Transverse colon (tissue), 4 donors: ENCODE data around the gene USP34. TPM values are rescaled to one million over a fixed set of nuclear protein-coding genes. Genes with fewer than 3 reads are reported as not detected.

ENCODE experiments used
- DNase-seq: peaks from one replicate; pipeline ENCODE4 v3.0.0-alpha.2; 2019
- H3K27ac ChIP-seq, 4 donors: fragments of 200-600 bp; sonication (generic); 2 replicates each; pipeline ENCODE4 v1.5.1; 2016 to 2018; ENCODE audit warnings: inconsistent platforms in 4 of 4
- H3K27me3 ChIP-seq: fragments of 200-600 bp; sonication (generic); 2 replicates; pipeline ENCODE4 v1.5.1; 2017; ENCODE audit warnings: inconsistent platforms
- H3K36me3 ChIP-seq, 4 donors: fragments of 200-600 bp; sonication (generic); 2 replicates each; pipeline ENCODE4 v1.5.1; 2017 to 2019; ENCODE audit warnings: inconsistent platforms in 4 of 4
- H3K4me1 ChIP-seq, 4 donors: fragments of 200-600 bp; sonication (generic); 2 replicates each; pipeline ENCODE4 v1.5.1; 2017 to 2020; ENCODE audit warnings: inconsistent platforms in 4 of 4
- H3K4me3 ChIP-seq, 4 donors: fragments of 200-600 bp; sonication (generic); 1 replicate in 1 of 4; 2 replicates in 3 of 4; pipeline versions ENCODE4 v1.5.1 to v1.6.1; 2017 to 2019; ENCODE audit warnings: inconsistent platforms in 4 of 4
- H3K9me3 ChIP-seq, 2 donors: fragments of 200-600 bp; sonication (generic); 2 replicates each; pipeline ENCODE4 v1.5.1; 2017 to 2019; ENCODE audit warnings: inconsistent platforms in 2 of 2
- CTCF ChIP-seq, 5 experiments: fragments of 200-600 bp in 3 of 5; fragments of 450-650 bp in 2 of 5; sonication (generic) in 3 of 5; IDR thresholded peaks; 1 replicate in 2 of 5; 2 replicates in 3 of 5; pipeline ENCODE4 v1.5.1; 2016 to 2017; ENCODE audit warnings: antibody characterized with exemption in 5 of 5, inconsistent platforms in 3 of 5, mild to moderate bottlenecking in 2 of 5, moderate library complexity in 1 of 5
- EP300 ChIP-seq: sonication (generic); formaldehyde crosslinking; IDR thresholded peaks from one replicate; pipeline ENCODE4 v1.6.1; 2017; ENCODE audit warnings: antibody characterized with exemption, low read depth
- POLR2A ChIP-seq: fragments of 450-650 bp; IDR thresholded peaks from one replicate; pipeline ENCODE4 v1.6.1; 2016; ENCODE audit warnings: antibody characterized with exemption, mild to moderate bottlenecking, moderate library complexity
- POLR2AphosphoS5 ChIP-seq, 3 donors: sonication (generic); formaldehyde crosslinking; IDR thresholded peaks; one replicate each; pipeline ENCODE4 v1.6.1; 2016; ENCODE audit warnings: antibody characterized with exemption in 3 of 3
- WGBS, 2 donors: methylation state at CpG; one replicate each; pipeline ENCODE4 v1.1.5; 2018; ENCODE audit warnings: low coverage in 1 of 2; 5-methylcytosine and 5-hydroxymethylcytosine counted together
- in situ Hi-C, 4 donors: fragments of 200-750 bp; cut with MboI; loops; one replicate each; pipeline versions ENCODE4 v1.15.0 to v1.15.1; 2017; ENCODE audit warnings: low sequenced_read_pairs in 3 of 4, low pct_ligation_motif_present in 1 of 4, low pct_unique_long_range_greater_than_20kb in 1 of 4
- intact Hi-C: fragments of 100-400 bp; cut with DNase I; formaldehyde crosslinking; loops from one replicate; pipeline ENCODE4 v1.15.1; 2023; ENCODE audit warnings: low total_unique reads
- total RNA-seq, 4 donors: library from RNA; depleted of rRNA; stranded (reverse); fragments of >200 nt; gene quantifications; one replicate each; pipeline ENCODE4 v1.1.0, GENCODE V29; 2016

USP34 gene
- total RNA-seq, 4 donors from 2014 or later: 103 to 181 (median 115) TPM

GRCh38 chr2:61193670-61194561 lies 277.0 kb downstream of the USP34 start:
- Histone ChIP-seq H3K4me1 (peaks cover 0 to 7% (median 2%) of the 10 kb centered on the region in 4 donors), H3K4me3 (no peak overlapping the region), H3K9me3 (no peaks in the 10 kb centered on the region), H3K27ac (no peak overlapping the region), H3K27me3 (no peaks in the 10 kb centered on the region), H3K36me3 (peaks cover 0 to 35% (median 8%) of the 10 kb centered on the region in 4 donors)
- in situ Hi-C loops (no loop called here), intact Hi-C loops (no loop called here)
- no peak for TF ChIP-seq CTCF (IDR thresholded peaks at IDR 0.05)
- no peak for DNase-seq
- 79 to 86% methylated on average over 2 to 4 of the region's 4 CpGs for WGBS, 2 donors

GRCh38 chr2:61187085-61187484 lies 283.8 kb downstream of the USP34 start:
- in situ Hi-C loops (no loop called here), intact Hi-C loops (no loop called here)
- no peak overlapping the region for H3K27ac ChIP-seq
- H3K9me3 ChIP-seq: no peaks in the 10 kb centered on the region
- H3K4me3 ChIP-seq: no peak overlapping the region
- no peaks in the 10 kb centered on the region for H3K4me1 ChIP-seq
- 85 to 86% methylated on average over 3 to 4 of the region's 4 CpGs for WGBS, 2 donors
- DNase-seq: no peak
- H3K36me3 ChIP-seq: peaks cover 0 to 82% (median 33%) of the 10 kb centered on the region in 4 donors
- H3K27me3 ChIP-seq: no peaks in the 10 kb centered on the region
- TF ChIP-seq EP300 (no peak), CTCF (IDR thresholded peaks at IDR 0.05) (no peak), POLR2A (no peak), POLR2AphosphoS5 (IDR thresholded peaks at IDR 0.05) (no peak)

- H3K27ac ChIP-seq: no peak overlapping the region
- H3K9me3 ChIP-seq: no peaks in the 10 kb centered on the region
- TF ChIP-seq CTCF (IDR thresholded peaks at IDR 0.05) (no peak), EP300 (no peak), POLR2AphosphoS5 (IDR thresholded peaks at IDR 0.05) (no peak), POLR2A (no peak)
- H3K4me3 ChIP-seq: no peak overlapping the region
- no peak for DNase-seq
- no peaks in the 10 kb centered on the region for H3K27me3 ChIP-seq
- H3K36me3 ChIP-seq: peaks cover 0 to 72% (median 33%) of the 10 kb centered on the region in 4 donors
- in situ Hi-C loops: no loop called here
- peaks cover 12 to 18% (median 15%) of the 10 kb centered on the region in 4 donors for H3K4me1 ChIP-seq
- intact Hi-C loops: no loop called here
Measured at GRCh38 chr2:61185231-61185728, 285.6 kb downstream of the USP34 start.

GRCh38 chr2:61184263-61184662 lies 286.6 kb downstream of the USP34 start:
- in situ Hi-C loops: no loop called here
- peaks cover 0 to 63% (median 28%) of the 10 kb centered on the region in 4 donors for H3K36me3 ChIP-seq
- 80 to 94% methylated on average over 1 to 3 of the region's 3 CpGs for WGBS, 2 donors

More at GRCh38 chr2:61184263-61184662, 286.6 kb downstream of the USP34 start:
- DNase-seq: no peak
- no peaks in the 10 kb centered on the region for H3K9me3 ChIP-seq
- H3K27me3 ChIP-seq: no peaks in the 10 kb centered on the region
- H3K4me3 ChIP-seq: no peak overlapping the region
- H3K27ac ChIP-seq: no peak overlapping the region
- intact Hi-C loops: no loop called here
- peaks cover 16 to 28% (median 25%) of the 10 kb centered on the region in 4 donors for H3K4me1 ChIP-seq
- no peak for TF ChIP-seq CTCF (IDR thresholded peaks at IDR 0.05)
- no peak for TF ChIP-seq EP300
- no peak for TF ChIP-seq POLR2AphosphoS5 (IDR thresholded peaks at IDR 0.05)
